Endothelial cell of umbilical vein (primary cell): ENCODE results near the gene IL16. TPM values are rescaled to one million over a fixed set of nuclear protein-coding genes. Genes with fewer than 3 reads are reported as not detected.

Source experiments
- BruUV-seq: library from RNA; stranded (reverse); fragments of 400-500 nt; replicated peaks from 2 replicates; lab custom pipeline; 2021; lab: Mats Ljungman, UMichigan
- CTCF ChIA-PET: fragments of 300-600, 350-600 bp; sonication (Branson Sonifier 250); formaldehyde crosslinking; loops from one replicate; lab custom pipeline; 2021; ENCODE audit warnings: antibody characterized with exemption, inconsistent platforms; lab: Charles Lee
- POLR2A ChIA-PET: fragments of 300-600, 350-600 bp; sonication (Branson Sonifier 250); formaldehyde crosslinking; loops from one replicate; lab custom pipeline; 2021; ENCODE audit warnings: antibody characterized with exemption, inconsistent platforms; lab: Charles Lee
- DNase-seq: peaks from one replicate; pipeline ENCODE4 v3.0.0-alpha.2; 2011; ENCODE audit warnings: low read depth, low spot score
- FAIRE-seq: peaks from 2 replicates; lab custom pipeline; 2011; peaks lifted over from hg19 to GRCh38; lab: Jason Lieb, UNC
- H2AFZ ChIP-seq: 2 replicates; pipeline ENCODE4 v1.6.0; 2012; ENCODE audit warnings: low read depth, low read length, control low read depth, inconsistent platforms
- H3K27ac ChIP-seq: 2 replicates; pipeline ENCODE4 v1.5.1; 2011; ENCODE audit warnings: low read depth, mild to moderate bottlenecking, control low read depth, low read length, moderate library complexity; ENCODE audit not compliant: insufficient read depth
- H3K27me3 ChIP-seq, 2 experiments: 2 replicates each; pipeline versions ENCODE4 v1.6.0 to v1.6.1; 2011; ENCODE audit warnings: low read length in 2 of 2, mixed read lengths in 1 of 2; ENCODE audit not compliant: control insufficient read depth in 2 of 2, insufficient read depth in 2 of 2
- H3K36me3 ChIP-seq, 2 experiments: 2 replicates in 1 of 2; 3 replicates in 1 of 2; pipeline ENCODE4 v1.5.1; 2011; ENCODE audit warnings: low read length in 2 of 2, mild to moderate bottlenecking in 1 of 2, moderate library complexity in 1 of 2; ENCODE audit not compliant: control insufficient read depth in 2 of 2, insufficient read depth in 2 of 2; ENCODE audit errors: extremely low read depth in 1 of 2
- H3K4me1 ChIP-seq: 3 replicates; pipeline ENCODE4 v1.5.1; 2011; ENCODE audit warnings: mild to moderate bottlenecking, low read length; ENCODE audit not compliant: control insufficient read depth, insufficient read depth; ENCODE audit errors: extremely low read depth
- H3K4me2 ChIP-seq: 2 replicates; pipeline ENCODE4 v1.6.1; 2011; ENCODE audit warnings: low read length, control low read depth, mixed read lengths; ENCODE audit not compliant: insufficient read depth
- H3K4me3 ChIP-seq, 3 experiments: fragments of 200-600 bp in 1 of 3; sonication (generic), shearing (Covaris generic) in 1 of 3; replicated peaks in 1 of 3; 2 replicates each; pipeline ENCODE4 v1.5.1; 2011 to 2016; ENCODE audit warnings: control low read depth in 3 of 3, low read length in 3 of 3, mild to moderate bottlenecking in 2 of 3, inconsistent platforms in 1 of 3, low read depth in 1 of 3, moderate library complexity in 1 of 3; ENCODE audit not compliant: insufficient read depth in 1 of 3
- H3K79me2 ChIP-seq: 2 replicates; pipeline ENCODE4 v1.6.0; 2012; ENCODE audit warnings: low read length, inconsistent platforms; ENCODE audit not compliant: control insufficient read depth, insufficient read depth
- H3K9ac ChIP-seq: replicated peaks from 2 replicates; pipeline ENCODE3; 2011; ENCODE audit warnings: low read length, control low read depth; ENCODE audit not compliant: insufficient read depth; ENCODE audit errors: extremely low read depth
- H3K9me1 ChIP-seq: replicated peaks from 3 replicates; pipeline ENCODE4 v1.6.0; 2011; ENCODE audit warnings: mild to moderate bottlenecking, low read length; ENCODE audit not compliant: control insufficient read depth, insufficient read depth; ENCODE audit errors: extremely low read depth
- H3K9me3 ChIP-seq: replicated peaks from 2 replicates; pipeline ENCODE4 v1.5.1; 2012; ENCODE audit warnings: low read length, inconsistent platforms; ENCODE audit not compliant: control insufficient read depth, insufficient read depth
- H4K20me1 ChIP-seq: replicated peaks from 2 replicates; pipeline ENCODE3; 2011; ENCODE audit warnings: mild to moderate bottlenecking, low read length; ENCODE audit not compliant: control insufficient read depth, insufficient read depth; ENCODE audit errors: extremely low read depth
- CTCF ChIP-seq, 2 donors: IDR thresholded peaks; 1 replicate in 1 of 2; 2 replicates in 1 of 2; pipeline ENCODE4 v1.5.1; 2011; ENCODE audit warnings: low read length in 2 of 2, mild to moderate bottlenecking in 2 of 2, moderate library complexity in 2 of 2, control low read depth in 1 of 2, inconsistent platforms in 1 of 2, low read depth in 1 of 2; ENCODE audit not compliant: insufficient read depth in 1 of 2; ENCODE audit errors: extremely low read depth in 1 of 2
- EZH2 ChIP-seq: IDR thresholded peaks from 2 replicates; pipeline ENCODE4 v1.6.1; 2012; ENCODE audit warnings: borderline replicate concordance, low read depth, mild to moderate bottlenecking, moderate library complexity, low read length, inconsistent platforms; ENCODE audit not compliant: severe bottlenecking
- FOS ChIP-seq: IDR thresholded peaks from 2 replicates; pipeline ENCODE4 v1.6.1; 2011; ENCODE audit warnings: mild to moderate bottlenecking, low read length, moderate library complexity, borderline replicate concordance; ENCODE audit not compliant: insufficient read depth
- GATA2 ChIP-seq: IDR thresholded peaks from 2 replicates; pipeline ENCODE4 v1.7.0; 2011; ENCODE audit warnings: low read depth, mild to moderate bottlenecking, moderate library complexity, mixed read lengths, low read length; ENCODE audit not compliant: insufficient read length, insufficient read depth
- JUN ChIP-seq: IDR thresholded peaks from 2 replicates; pipeline ENCODE4 v1.6.1; 2011; ENCODE audit warnings: borderline replicate concordance, low read depth; ENCODE audit not compliant: insufficient read length, insufficient read depth
- MAX ChIP-seq: IDR thresholded peaks from 2 replicates; pipeline ENCODE4 v1.6.1; 2011; ENCODE audit not compliant: insufficient read depth, insufficient read length
- MYC ChIP-seq: IDR thresholded peaks from one replicate; pipeline ENCODE4 v1.6.1; 2011; ENCODE audit warnings: mild to moderate bottlenecking, low read depth, low read length
- POLR2A ChIP-seq: IDR thresholded peaks from 2 replicates; pipeline ENCODE4 v1.6.1; 2012; ENCODE audit warnings: low read depth, mild to moderate bottlenecking, control low read depth, low read length
- POLR2AphosphoS5 ChIP-seq: IDR thresholded peaks from 2 replicates; pipeline ENCODE4 v1.6.1; 2012; ENCODE audit warnings: low read depth, mild to moderate bottlenecking, control low read depth, low read length, moderate library complexity; ENCODE audit not compliant: insufficient read depth
- dilution Hi-C: fragments of 300-500 bp; cut with MboI; formaldehyde crosslinking; loops from one replicate; pipeline ENCODE4 v1.15.0; 2019; ENCODE audit warnings: low sequenced_read_pairs; ENCODE audit not compliant: extremely low pct_ligation_motif_present
- intact Hi-C: fragments of 100-400 bp; cut with micrococcal nuclease; formaldehyde crosslinking; loops from one replicate; pipeline ENCODE4 v1.10.0; 2022
- polyA plus RNA-seq, 4 experiments: library from polyadenylated mRNA; depleted of rRNA in 3 of 4; stranded (reverse) in 3 of 4; unstranded in 1 of 4; fragments of >200 nt; gene quantifications; 2 replicates each; pipeline versions ENCODE4 v1.2.1 to v1.2.3, GENCODE V29; 2011 to 2012; ENCODE audit warnings: missing spikeins in 1 of 4
- total RNA-seq: library from RNA; stranded (reverse); gene quantifications from 2 replicates; pipeline ENCODE4 v1.2.3, GENCODE V29; 2021

The IL16 gene
- total and polyA plus RNA-seq, 2 donors (not counting 3 experiments of a cell fraction or from before 2014, with no cell fraction given), result 0.29 to 2.1 TPM

GRCh38 chr15:81282911-81283310, 86.2 kb downstream of the IL16 start:
- no peaks in the 10 kb centered on the region for H4K20me1 ChIP-seq
- H3K27ac ChIP-seq, result no peak overlapping the region
- H3K4me2 ChIP-seq, result no peak overlapping the region
- H3K9me1 ChIP-seq, result no peaks in the 10 kb centered on the region
- no peak overlapping the region for H2AFZ ChIP-seq
- CTCF ChIA-PET, result interaction anchor here (2.0 kb wide), 1 partner anchor 8 kb away, joined by 14 read pairs; no protein-coding TSS in a partner anchor
- no peaks in the 10 kb centered on the region for H3K36me3 ChIP-seq
- no peaks in the 10 kb centered on the region for H3K4me1 ChIP-seq
- dilution Hi-C loops (no loop called here), intact Hi-C loops (no loop called here)
- H3K79me2 ChIP-seq, result no peaks in the 10 kb centered on the region
- H3K4me3 ChIP-seq, result no peak overlapping the region
- POLR2A ChIA-PET, result no interaction called here
- BruUV-seq, result no TSS peak
- TF ChIP-seq EZH2 (no peak), POLR2AphosphoS5 (no peak), MYC (no peak), GATA2 (no peak), FOS (no peak), POLR2A (no peak), JUN (no peak), CTCF (IDR thresholded peaks at IDR 0.05; ENCODE audit: extremely low read depth in 1 of 2, insufficient read depth in 1 of 2, low read depth in 1 of 2, low read length in 2 of 2) (no peak), MAX (no peak)
- DNase-seq (no peak), FAIRE-seq (no peak)
- H3K9ac ChIP-seq, result no peak overlapping the region
- no peaks in the 10 kb centered on the region for H3K9me3 ChIP-seq
- H3K27me3 ChIP-seq, result peaks cover 0 to 6% of the 10 kb centered on the region in 2 experiments
